GM19438 (cell line): ENCODE results near the gene GRB10.

ENCODE experiments used
- ATAC-seq: cut with Tn5 transposase; IDR thresholded peaks from one replicate; pipeline ENCODE4 v1.9.1; 2021; ENCODE audit warnings: low read depth; ENCODE audit not compliant: unreplicated experiment

GRB10 gene

GRCh38 chr7:50660040-50660829 is 122.5 kb downstream of the GRB10 start:
- no peak for ATAC-seq

- no peak for ATAC-seq
These were observed 123.2 kb downstream of the GRB10 start for GRCh38 chr7:50659329-50659965.

GRCh38 chr7:50658696-50659095 is 124.0 kb downstream of the GRB10 start:
- no peak for ATAC-seq

GRCh38 chr7:50657912-50658311 is 124.8 kb downstream of the GRB10 start:
- ATAC-seq = no peak

- no peak for ATAC-seq
These were observed 125.3 kb downstream of the GRB10 start for GRCh38 chr7:50657341-50657873.

- no peak for ATAC-seq
These were observed 126.4 kb downstream of the GRB10 start for GRCh38 chr7:50656141-50656895.

GRCh38 chr7:50655490-50655889 is 127.2 kb downstream of the GRB10 start:
- no peak for ATAC-seq

- no peak for ATAC-seq
These were observed 127.7 kb downstream of the GRB10 start for GRCh38 chr7:50655020-50655419.

GRCh38 chr7:50653981-50654425 is 128.7 kb downstream of the GRB10 start:
- no peak for ATAC-seq

- ATAC-seq = no peak
These were observed 129.4 kb downstream of the GRB10 start for GRCh38 chr7:50653126-50653864.

- ATAC-seq = no peak
These were observed 130.1 kb downstream of the GRB10 start for GRCh38 chr7:50652400-50653125.

- no peak for ATAC-seq
These were observed 131.3 kb downstream of the GRB10 start for GRCh38 chr7:50651271-50651989.

- no peak for ATAC-seq
These were observed 132.5 kb downstream of the GRB10 start for GRCh38 chr7:50650057-50650664.

GRCh38 chr7:50649259-50649885 is 133.3 kb downstream of the GRB10 start:
- no peak for ATAC-seq

GRCh38 chr7:50648570-50649169 is 134.0 kb downstream of the GRB10 start:
- no peak for ATAC-seq

- ATAC-seq = no peak
These were observed 134.6 kb downstream of the GRB10 start for GRCh38 chr7:50648076-50648475.

GRCh38 chr7:50647286-50647980 is 135.3 kb downstream of the GRB10 start:
- no peak for ATAC-seq
